GM12801 (cell line): Measurements from ENCODE around the gene LYPD6.

ENCODE experiments used
- TF ChIP-seq, protein P1 (sequence below): IDR thresholded peaks from one replicate; pipeline ENCODE4 v1.5.1; 2011; ENCODE audit warnings: control low read depth; ENCODE audit not compliant: insufficient read length; ENCODE audit errors: extremely low read depth

LYPD6 gene

DNA sequence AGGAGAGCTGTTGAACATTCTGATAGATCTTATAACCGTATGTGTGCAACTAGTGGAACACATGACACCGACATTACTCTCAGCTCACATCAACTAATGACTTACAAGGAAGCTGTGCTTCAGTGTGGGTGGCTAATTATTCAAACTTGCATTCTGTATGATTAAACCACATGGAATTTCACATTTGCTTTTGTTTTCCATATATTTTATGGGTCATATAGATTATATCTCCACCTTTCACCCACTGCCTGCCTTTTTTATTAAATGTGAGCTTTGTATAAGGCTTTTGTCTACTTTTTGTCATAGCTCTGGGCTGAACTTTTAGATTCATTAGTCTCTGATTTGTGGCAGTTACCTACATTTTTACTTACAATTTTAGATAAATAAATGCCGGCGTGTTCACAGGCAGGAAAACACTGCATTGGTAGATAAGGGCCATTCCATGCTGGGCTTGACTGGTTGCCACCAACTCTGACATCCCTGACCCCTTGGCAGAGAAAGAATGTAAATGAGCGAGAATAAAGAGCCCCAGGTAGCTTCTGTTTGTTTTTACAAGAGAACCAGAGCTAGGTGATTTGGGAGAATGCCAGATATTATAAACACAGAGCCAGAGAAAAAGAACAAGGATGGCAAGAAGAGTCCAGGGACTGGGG is 35.7 kb downstream of the LYPD6 start:
- TF ChIP-seq, protein P1, sequence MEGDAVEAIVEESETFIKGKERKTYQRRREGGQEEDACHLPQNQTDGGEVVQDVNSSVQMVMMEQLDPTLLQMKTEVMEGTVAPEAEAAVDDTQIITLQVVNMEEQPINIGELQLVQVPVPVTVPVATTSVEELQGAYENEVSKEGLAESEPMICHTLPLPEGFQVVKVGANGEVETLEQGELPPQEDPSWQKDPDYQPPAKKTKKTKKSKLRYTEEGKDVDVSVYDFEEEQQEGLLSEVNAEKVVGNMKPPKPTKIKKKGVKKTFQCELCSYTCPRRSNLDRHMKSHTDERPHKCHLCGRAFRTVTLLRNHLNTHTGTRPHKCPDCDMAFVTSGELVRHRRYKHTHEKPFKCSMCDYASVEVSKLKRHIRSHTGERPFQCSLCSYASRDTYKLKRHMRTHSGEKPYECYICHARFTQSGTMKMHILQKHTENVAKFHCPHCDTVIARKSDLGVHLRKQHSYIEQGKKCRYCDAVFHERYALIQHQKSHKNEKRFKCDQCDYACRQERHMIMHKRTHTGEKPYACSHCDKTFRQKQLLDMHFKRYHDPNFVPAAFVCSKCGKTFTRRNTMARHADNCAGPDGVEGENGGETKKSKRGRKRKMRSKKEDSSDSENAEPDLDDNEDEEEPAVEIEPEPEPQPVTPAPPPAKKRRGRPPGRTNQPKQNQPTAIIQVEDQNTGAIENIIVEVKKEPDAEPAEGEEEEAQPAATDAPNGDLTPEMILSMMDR = no peak

DNA sequence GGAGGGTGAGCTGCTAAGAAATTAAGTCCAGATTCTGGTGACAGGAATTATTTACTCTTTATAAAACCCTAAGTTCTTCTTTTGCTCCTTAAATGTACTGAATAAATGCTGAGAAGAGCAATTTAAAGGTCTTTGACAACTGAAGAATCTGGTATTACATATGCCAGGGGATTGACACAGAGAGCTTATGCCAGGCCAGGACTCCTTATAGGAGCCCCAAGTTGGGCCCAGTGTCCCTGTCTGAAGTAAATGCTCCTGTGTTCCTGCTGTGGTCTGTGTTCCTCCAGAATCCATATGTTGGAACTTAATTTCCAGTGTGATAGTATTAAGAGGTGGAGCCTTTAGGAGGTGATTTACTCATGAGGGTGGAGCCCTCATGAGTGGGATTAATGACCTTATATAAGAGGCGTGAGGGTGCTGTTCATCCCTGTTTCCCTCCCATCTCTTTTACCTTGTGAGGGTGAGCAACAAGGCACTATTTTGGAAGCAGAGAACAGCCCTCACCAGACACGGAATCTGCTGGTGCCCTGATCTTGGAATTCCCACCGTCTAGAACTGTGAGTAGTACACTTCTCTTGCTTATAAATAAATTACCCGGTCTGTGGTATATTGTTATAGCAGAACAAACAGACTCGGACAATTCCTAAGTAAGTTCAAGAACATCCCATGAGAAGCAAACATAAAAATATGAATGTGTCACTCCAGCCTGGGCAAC is 39.8 kb downstream of the LYPD6 start:
- TF ChIP-seq, protein P1 = no peak

DNA sequence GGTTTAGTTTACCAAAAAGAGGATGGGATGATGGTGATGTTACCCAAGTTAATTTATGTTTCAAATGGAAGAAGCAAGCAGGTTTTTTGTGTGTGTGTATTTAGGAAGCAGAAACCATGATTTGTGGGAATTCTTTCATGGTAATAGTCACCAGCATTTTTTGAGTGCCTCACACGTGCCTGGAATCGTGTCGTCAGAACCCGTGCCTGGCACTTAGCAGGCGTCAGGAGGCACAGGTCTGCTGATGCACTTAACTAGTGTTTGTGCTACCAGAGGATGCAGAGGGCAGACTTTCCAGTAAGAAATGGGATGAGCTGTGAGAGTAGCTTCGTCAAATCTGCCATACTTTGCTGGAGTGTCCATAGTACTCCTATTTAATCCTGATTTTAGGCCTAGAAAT is 41.1 kb downstream of the LYPD6 start:
- TF ChIP-seq, protein P1 = no peak

DNA sequence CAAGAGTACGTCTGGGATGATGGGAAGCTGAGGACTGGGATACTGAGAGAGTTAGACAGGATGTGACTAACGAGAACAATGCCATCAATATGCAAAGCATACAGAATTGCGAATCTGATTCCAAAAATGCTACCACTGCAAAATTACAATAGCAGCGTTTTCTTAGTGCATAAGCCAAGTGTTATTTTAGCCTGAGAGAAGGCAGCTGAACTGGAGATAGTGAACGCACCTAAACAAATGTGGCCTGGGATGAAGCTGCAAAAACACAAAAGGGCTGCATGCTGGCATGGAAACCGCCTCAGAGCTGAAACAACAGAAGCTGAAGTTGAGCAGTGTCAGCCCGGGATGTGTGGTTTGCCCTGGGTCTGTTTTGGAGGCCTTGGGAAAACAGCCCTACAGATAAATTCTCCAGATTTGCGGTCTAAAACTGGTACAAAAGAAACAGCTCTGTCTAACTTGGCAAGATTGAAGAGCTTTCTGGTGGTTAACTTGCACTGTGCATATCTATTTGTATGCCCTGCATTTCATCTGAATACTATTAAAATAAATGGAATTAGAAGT is 45.5 kb downstream of the LYPD6 start:
- TF ChIP-seq, protein P1 = no peak

DNA sequence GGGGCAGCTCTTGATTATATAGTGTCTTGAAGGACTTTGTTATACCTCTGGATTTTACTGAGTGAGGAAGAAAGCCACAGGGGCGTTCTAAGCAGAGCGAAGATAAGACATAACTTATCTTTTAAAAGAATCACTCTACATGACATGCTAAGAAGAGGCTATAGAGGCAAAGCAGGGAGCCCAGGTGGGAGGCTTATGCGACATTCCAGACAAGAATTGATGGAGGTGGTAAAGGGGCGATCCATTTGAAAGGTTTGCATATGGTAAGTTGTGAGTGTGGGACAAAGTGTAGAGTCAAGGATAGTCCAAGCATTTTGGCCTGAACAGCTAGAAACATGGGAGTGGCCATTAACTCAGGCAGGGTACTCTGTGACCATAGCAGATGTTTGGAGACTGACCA is 49.8 kb downstream of the LYPD6 start:
- TF ChIP-seq, protein P1 = no peak

DNA sequence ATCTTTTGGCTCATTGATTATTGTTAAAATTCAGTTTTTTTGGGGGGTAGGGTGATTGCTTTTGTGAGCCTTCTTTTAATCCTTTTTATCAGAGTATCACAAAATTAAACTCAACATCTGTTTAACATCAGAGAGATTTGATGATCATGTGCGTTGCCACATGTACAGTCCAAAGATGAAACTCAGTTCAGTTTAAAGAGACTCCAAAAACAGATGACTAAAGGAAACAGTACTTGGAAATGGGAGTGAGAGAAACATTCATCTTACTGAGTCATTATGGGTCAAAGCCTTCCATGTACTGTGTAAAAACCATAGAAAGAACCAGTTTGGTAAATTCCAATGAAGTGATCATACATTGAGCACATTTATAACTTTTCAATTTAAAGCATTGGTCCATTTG is 53.0 kb downstream of the LYPD6 start:
- TF ChIP-seq, protein P1 = no peak

DNA sequence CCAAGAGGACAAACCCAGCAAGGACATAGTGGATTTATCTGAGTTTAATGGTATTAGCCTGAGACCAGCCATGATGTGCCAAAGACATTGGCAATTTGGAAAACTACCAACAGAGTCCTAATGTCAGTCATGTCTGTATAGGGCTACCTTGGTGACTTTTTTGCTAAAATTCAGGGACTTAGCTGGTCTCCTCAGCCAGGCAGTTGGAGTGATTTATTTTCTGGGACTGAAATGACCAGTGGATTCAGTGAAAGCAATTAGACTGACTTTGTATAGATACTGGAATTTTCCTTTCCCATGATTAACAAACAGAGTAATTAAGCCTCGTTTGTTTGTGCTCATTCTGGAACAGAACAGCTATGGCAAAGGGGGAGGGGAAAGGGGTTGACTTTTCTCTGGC is 55.0 kb downstream of the LYPD6 start:
- TF ChIP-seq, protein P1 = no peak
